ENCODE results near the gene LRP1. TPM values are rescaled to one million over a fixed set of nuclear protein-coding genes. Genes with fewer than 3 reads are reported as not detected.

LRP1 gene
- polyA plus RNA-seq, 1 experiment, result 117 TPM

- no peak for DNase-seq (ENCODE audit: low read depth)
- CTCF ChIA-PET, result interaction anchor here (0.7 to 18.2 kb wide), 31 partner anchors 8 to 126 kb away, joined by 3 to 357 read pairs (median 6); partner anchors contain the start of genes LRP1-AS, NEMP1, SHMT2 and STAT6
- no peak for TF ChIP-seq CTCF (IDR thresholded peaks at IDR 0.05; ENCODE audit: insufficient read depth, low read depth, low read length)
- POLR2A ChIA-PET, result interaction anchor here (1.0 kb wide), 1 partner anchor 12 kb away, joined by 3 read pairs; no protein-coding TSS in a partner anchor
- no peaks in the 10 kb centered on the region for H3K27me3 ChIP-seq (ENCODE audit: control insufficient read depth, insufficient read depth, low read length)
- no peaks in the 10 kb centered on the region for H3K36me3 ChIP-seq (ENCODE audit: control insufficient read depth, insufficient read depth, low read length)
- no peak overlapping the region for H3K4me3 ChIP-seq (ENCODE audit: low read depth, low read length)
Observed at GRCh38 chr12:57123813-57124212, 4.5 kb upstream of the LRP1 start.

GRCh38 chr12:57124261-57124877 lies 3.9 kb upstream of the LRP1 start:
- no peak overlapping the region for H3K4me3 ChIP-seq (ENCODE audit: low read depth, low read length)
- no peaks in the 10 kb centered on the region for H3K36me3 ChIP-seq (ENCODE audit: control insufficient read depth, insufficient read depth, low read length)
- DNase-seq (ENCODE audit: low read depth), result no peak
- H3K27me3 ChIP-seq (ENCODE audit: control insufficient read depth, insufficient read depth, low read length), result no peaks in the 10 kb centered on the region
- TF ChIP-seq CTCF (IDR thresholded peaks at IDR 0.05; ENCODE audit: insufficient read depth, low read depth, low read length), result peak; percentile 97
- ChIA-PET CTCF (interaction anchor here (0.7 to 18.2 kb wide), 33 partner anchors 9 to 125 kb away, joined by 3 to 357 read pairs (median 5); partner anchors contain the start of genes LRP1-AS, NEMP1, SHMT2 and STAT6), POLR2A (interaction anchor here (0.5 to 1.0 kb wide), 2 partner anchors 12 to 28 kb away, joined by 3 to 6 read pairs; no protein-coding TSS in a partner anchor)

GRCh38 chr12:57126061-57126460 lies 2.2 kb upstream of the LRP1 start:
- ChIA-PET POLR2A (no interaction called here), CTCF (interaction anchor here (0.9 to 18.2 kb wide), 14 partner anchors 10 to 88 kb away, joined by 3 to 357 read pairs (median 6); partner anchors contain the start of genes LRP1-AS and STAT6)
- no peak overlapping the region for H3K4me3 ChIP-seq (ENCODE audit: low read depth, low read length)
- no peak for TF ChIP-seq CTCF (IDR thresholded peaks at IDR 0.05; ENCODE audit: insufficient read depth, low read depth, low read length)
- DNase-seq (ENCODE audit: low read depth), result no peak
- H3K27me3 ChIP-seq (ENCODE audit: control insufficient read depth, insufficient read depth, low read length), result no peaks in the 10 kb centered on the region
- H3K36me3 ChIP-seq (ENCODE audit: control insufficient read depth, insufficient read depth, low read length), result no peaks in the 10 kb centered on the region; the same call in 1 of the 2 replicates

GRCh38 chr12:57126561-57126960 lies 1.7 kb upstream of the LRP1 start:
- CTCF ChIA-PET, result interaction anchor here (0.9 to 18.2 kb wide), 10 partner anchors 12 to 87 kb away, joined by 3 to 357 read pairs (median 4); partner anchors contain the start of genes NEMP1 and STAT6
- Histone ChIP-seq H3K27me3 (ENCODE audit: control insufficient read depth, insufficient read depth, low read length) (no peaks in the 10 kb centered on the region), H3K36me3 (ENCODE audit: control insufficient read depth, insufficient read depth, low read length) (peaks cover 1% of the 10 kb centered on the region), H3K4me3 (ENCODE audit: low read depth, low read length) (no peak overlapping the region)
- no peak for TF ChIP-seq CTCF (IDR thresholded peaks at IDR 0.05; ENCODE audit: insufficient read depth, low read depth, low read length)
- POLR2A ChIA-PET, result no interaction called here
- DNase-seq (ENCODE audit: low read depth), result no peak

GRCh38 chr12:57127101-57127725 lies 1.1 kb upstream of the LRP1 start:
- TF ChIP-seq CTCF (IDR thresholded peaks at IDR 0.05; ENCODE audit: insufficient read depth, low read depth, low read length), result peak; percentile 23; the same call in 1 of the 2 replicates
- no peaks in the 10 kb centered on the region for H3K27me3 ChIP-seq (ENCODE audit: control insufficient read depth, insufficient read depth, low read length)
- ChIA-PET POLR2A (interaction anchor here (0.6 to 1.4 kb wide), 4 partner anchors 21 to 103 kb away, joined by 4 to 13 read pairs (median 4); partner anchors contain the start of genes NAB2 and SHMT2), CTCF (interaction anchor here (0.9 to 18.2 kb wide), 11 partner anchors 15 to 86 kb away, joined by 3 to 357 read pairs (median 6); partner anchors contain the start of genes LRP1-AS, NEMP1 and STAT6)
- H3K36me3 ChIP-seq (ENCODE audit: control insufficient read depth, insufficient read depth, low read length), result peaks cover 3% of the 10 kb centered on the region
- H3K4me3 ChIP-seq (ENCODE audit: low read depth, low read length), result peak overlapping the region; percentile 96
- no peak for DNase-seq (ENCODE audit: low read depth)
